ENCODE data around the gene PTCD2. TPM values are rescaled to one million over a fixed set of nuclear protein-coding genes. Genes with fewer than 3 reads are reported as not detected.
A peak's percentile ranks its signal among the peaks of the same experiment; 100 is the strongest.

Gene PTCD2
- total RNA-seq, 1 donor from 2014 or later = 18.2 TPM

- intact Hi-C loops (cut with micrococcal nuclease) = no loop called here
- H3K27ac ChIP-seq (replicated peaks) = peak overlapping the region; percentile 80
Observed at GRCh38 chr5:72280581-72281069, 39.5 kb upstream of the PTCD2 start.

GRCh38 chr5:72281430-72281763 lies 38.8 kb upstream of the PTCD2 start:
- no peak for TF ChIP-seq CTCF (IDR thresholded peaks at IDR 0.05; ENCODE audit: borderline replicate concordance)
- Histone ChIP-seq H3K4me3 (no peak overlapping the region), H3K4me1 (peaks cover 55% of the 10 kb centered on the region), H3K27me3 (ENCODE audit: low read depth) (no peaks in the 10 kb centered on the region), H3K9me3 (replicated peaks) (peaks cover 2% of the 10 kb centered on the region), H3K27ac (replicated peaks) (peak overlapping the region; percentile 80), H3K36me3 (peaks cover 2% of the 10 kb centered on the region)
- intact Hi-C loops (cut with micrococcal nuclease) = no loop called here
- DNase-seq = no peak

More at GRCh38 chr5:72280581-72281069, 39.5 kb upstream of the PTCD2 start:
- Histone ChIP-seq H3K9me3 (replicated peaks) (peaks cover 9% of the 10 kb centered on the region), H3K4me3 (no peak overlapping the region), H3K36me3 (peaks cover 7% of the 10 kb centered on the region), H3K27me3 (ENCODE audit: low read depth) (no peaks in the 10 kb centered on the region), H3K4me1 (peaks cover 47% of the 10 kb centered on the region)
- DNase-seq = no peak
- TF ChIP-seq CTCF (IDR thresholded peaks at IDR 0.05; ENCODE audit: borderline replicate concordance) = peak; percentile 59

- H3K27me3 ChIP-seq (ENCODE audit: low read depth) = no peaks in the 10 kb centered on the region
- peak overlapping the region; percentile 80 for H3K27ac ChIP-seq (replicated peaks)
- H3K36me3 ChIP-seq = no peaks in the 10 kb centered on the region
- H3K4me3 ChIP-seq = no peak overlapping the region
- TF ChIP-seq CTCF (IDR thresholded peaks at IDR 0.05; ENCODE audit: borderline replicate concordance) = no peak
- peaks cover 58% of the 10 kb centered on the region for H3K4me1 ChIP-seq
- H3K9me3 ChIP-seq (replicated peaks) = no peaks in the 10 kb centered on the region
- intact Hi-C loops (cut with micrococcal nuclease) = no loop called here
- no peak for DNase-seq
Observed at GRCh38 chr5:72281764-72282499, 38.2 kb upstream of the PTCD2 start.

GRCh38 chr5:72282878-72283277 lies 37.3 kb upstream of the PTCD2 start:
- H3K36me3 ChIP-seq = peaks cover 5% of the 10 kb centered on the region
- no peak overlapping the region for H3K4me3 ChIP-seq
- intact Hi-C loops (cut with micrococcal nuclease) = no loop called here
- TF ChIP-seq CTCF (IDR thresholded peaks at IDR 0.05; ENCODE audit: borderline replicate concordance) = no peak
- peaks cover 58% of the 10 kb centered on the region for H3K4me1 ChIP-seq
- no peaks in the 10 kb centered on the region for H3K27me3 ChIP-seq (ENCODE audit: low read depth)
- no peak for DNase-seq
- peak overlapping the region; percentile 80 for H3K27ac ChIP-seq (replicated peaks)
- no peaks in the 10 kb centered on the region for H3K9me3 ChIP-seq (replicated peaks)

- DNase-seq = no peak
- peak overlapping the region; percentile 80 for H3K27ac ChIP-seq (replicated peaks)
- H3K27me3 ChIP-seq (ENCODE audit: low read depth) = no peaks in the 10 kb centered on the region
- TF ChIP-seq CTCF (IDR thresholded peaks at IDR 0.05; ENCODE audit: borderline replicate concordance) = no peak
- peaks cover 61% of the 10 kb centered on the region for H3K4me1 ChIP-seq
- no peak overlapping the region for H3K4me3 ChIP-seq
- no peaks in the 10 kb centered on the region for H3K9me3 ChIP-seq (replicated peaks)
- H3K36me3 ChIP-seq = peaks cover 6% of the 10 kb centered on the region
- intact Hi-C loops (cut with micrococcal nuclease) = no loop called here
Observed at GRCh38 chr5:72283358-72283757, 36.8 kb upstream of the PTCD2 start.
